Stomach (tissue), 4 donors: ENCODE data around the gene CORO2B.

ENCODE experiments used
- POLR2A ChIP-seq, 4 donors: fragments of 450-650 bp; IDR thresholded peaks; one replicate each; pipeline ENCODE4 v1.6.1; 2016; ENCODE audit warnings: antibody characterized with exemption in 4 of 4, control low read depth in 2 of 4, mild to moderate bottlenecking in 1 of 4, moderate library complexity in 1 of 4
- TF ChIP-seq, protein P1 (sequence below), 7 experiments: fragments of 450-650 bp in 4 of 7; fragments of 200-600 bp in 3 of 7; sonication (generic) in 3 of 7; IDR thresholded peaks; one replicate each; pipeline ENCODE4 v1.5.1; 2016 to 2019; ENCODE audit warnings: antibody characterized with exemption in 7 of 7, control low read depth in 2 of 7, mild to moderate bottlenecking in 1 of 7

DNA sequence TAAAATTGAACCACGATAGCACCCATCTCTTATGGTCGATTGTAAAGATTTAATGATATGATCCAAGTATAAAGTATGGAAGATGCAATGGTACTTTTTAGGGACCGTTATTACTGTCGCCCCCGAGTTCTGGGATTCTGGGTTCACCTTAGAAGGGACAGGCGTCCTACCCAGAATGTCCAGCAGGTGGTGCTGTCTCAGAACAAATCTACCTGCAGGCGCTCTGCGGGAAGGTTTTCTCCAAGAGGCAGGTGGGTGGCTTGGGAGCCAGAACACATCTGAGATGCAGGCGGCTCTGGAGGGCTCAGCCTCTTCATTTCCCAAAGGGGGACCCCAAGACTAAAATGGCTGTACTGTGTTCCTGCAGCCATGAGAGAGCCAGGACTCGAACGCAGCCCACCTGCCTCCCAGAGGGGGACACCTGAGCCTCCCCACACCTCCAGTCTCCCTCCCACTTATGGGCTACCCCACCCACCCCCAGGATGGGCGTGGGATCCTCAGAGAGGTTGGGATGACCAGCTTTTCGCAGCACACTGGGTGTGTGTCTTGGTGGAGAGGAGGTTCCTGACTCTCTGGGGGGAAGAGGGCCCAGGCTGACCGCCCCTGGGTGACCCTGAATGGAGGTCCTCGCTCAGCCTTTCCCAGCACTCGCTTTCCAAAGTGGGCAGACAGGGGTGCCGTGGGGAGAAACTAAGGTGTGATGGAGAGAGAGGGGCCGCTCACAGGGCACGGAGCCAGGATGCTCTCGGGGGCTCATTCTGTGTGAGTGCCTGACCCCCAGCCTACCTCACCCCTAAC is 28.1 kb upstream of the CORO2B start:
- TF ChIP-seq, protein P1, sequence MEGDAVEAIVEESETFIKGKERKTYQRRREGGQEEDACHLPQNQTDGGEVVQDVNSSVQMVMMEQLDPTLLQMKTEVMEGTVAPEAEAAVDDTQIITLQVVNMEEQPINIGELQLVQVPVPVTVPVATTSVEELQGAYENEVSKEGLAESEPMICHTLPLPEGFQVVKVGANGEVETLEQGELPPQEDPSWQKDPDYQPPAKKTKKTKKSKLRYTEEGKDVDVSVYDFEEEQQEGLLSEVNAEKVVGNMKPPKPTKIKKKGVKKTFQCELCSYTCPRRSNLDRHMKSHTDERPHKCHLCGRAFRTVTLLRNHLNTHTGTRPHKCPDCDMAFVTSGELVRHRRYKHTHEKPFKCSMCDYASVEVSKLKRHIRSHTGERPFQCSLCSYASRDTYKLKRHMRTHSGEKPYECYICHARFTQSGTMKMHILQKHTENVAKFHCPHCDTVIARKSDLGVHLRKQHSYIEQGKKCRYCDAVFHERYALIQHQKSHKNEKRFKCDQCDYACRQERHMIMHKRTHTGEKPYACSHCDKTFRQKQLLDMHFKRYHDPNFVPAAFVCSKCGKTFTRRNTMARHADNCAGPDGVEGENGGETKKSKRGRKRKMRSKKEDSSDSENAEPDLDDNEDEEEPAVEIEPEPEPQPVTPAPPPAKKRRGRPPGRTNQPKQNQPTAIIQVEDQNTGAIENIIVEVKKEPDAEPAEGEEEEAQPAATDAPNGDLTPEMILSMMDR (IDR thresholded peaks at IDR 0.05), result peak in 6 of 7 experiments; percentile 41 to 98 (median 88)
- no peak for TF ChIP-seq POLR2A (IDR thresholded peaks at IDR 0.05)
